PFSK-1 (cell line): ENCODE data around the gene LRCOL1.

Experiments
- FOXP2 ChIP-seq: optimal IDR thresholded peaks from 2 replicates; pipeline ENCODE3; 2011; ENCODE audit warnings: borderline replicate concordance, control low read depth, inconsistent platforms; ENCODE audit not compliant: insufficient read depth; ENCODE audit errors: extremely low read length, extremely low read depth
- POLR2AphosphoS5 ChIP-seq: IDR thresholded peaks from 2 replicates; pipeline ENCODE4 v1.6.1; 2012; ENCODE audit warnings: low read depth, mild to moderate bottlenecking, control low read depth, low read length, moderate library complexity
- REST ChIP-seq, 2 experiments: IDR thresholded peaks; 2 replicates each; pipeline versions ENCODE4 v1.6.1 to v1.8.0; 2011 to 2012; ENCODE audit warnings: low read depth in 2 of 2, low read length in 2 of 2, control low read depth in 1 of 2, inconsistent platforms in 1 of 2, mild to moderate bottlenecking in 1 of 2, moderate library complexity in 1 of 2; ENCODE audit not compliant: insufficient read depth in 1 of 2
- SIN3A ChIP-seq: IDR thresholded peaks from 2 replicates; pipeline ENCODE4 v1.6.1; 2012; ENCODE audit warnings: mild to moderate bottlenecking, low read length, moderate library complexity, borderline replicate concordance; ENCODE audit not compliant: insufficient read depth
- TAF1 ChIP-seq: IDR thresholded peaks from 2 replicates; pipeline ENCODE4 v1.6.1; 2012; ENCODE audit warnings: low read length, control low read depth, borderline replicate concordance; ENCODE audit not compliant: insufficient read depth

- TF ChIP-seq POLR2AphosphoS5 (peak; percentile 51; the same call in 1 of the 2 replicates), TAF1 (no peak), REST (IDR thresholded peaks at IDR 0.05; ENCODE audit: insufficient read depth in 1 of 2, low read depth in 2 of 2, low read length in 2 of 2) (no peak), SIN3A (no peak), FOXP2 (no peak)
Observed at GRCh38 chr12:132642846-132643835, 32.8 kb upstream of the LRCOL1 start.
